Activated T-cell treated with anti-CD3 and anti-CD28 coated beads for 4 hours (primary cell): ENCODE data around the gene CASP8AP2.
"Not testable (repeated sequence)": the region's sequence is repeated elsewhere in the genome, so short reads cannot be mapped to it uniquely, and the experiment has no call there.

Experiments
- DNase-seq: peaks from one replicate; pipeline ENCODE4 v3.0.0-alpha.2; 2020

The CASP8AP2 gene

DNA sequence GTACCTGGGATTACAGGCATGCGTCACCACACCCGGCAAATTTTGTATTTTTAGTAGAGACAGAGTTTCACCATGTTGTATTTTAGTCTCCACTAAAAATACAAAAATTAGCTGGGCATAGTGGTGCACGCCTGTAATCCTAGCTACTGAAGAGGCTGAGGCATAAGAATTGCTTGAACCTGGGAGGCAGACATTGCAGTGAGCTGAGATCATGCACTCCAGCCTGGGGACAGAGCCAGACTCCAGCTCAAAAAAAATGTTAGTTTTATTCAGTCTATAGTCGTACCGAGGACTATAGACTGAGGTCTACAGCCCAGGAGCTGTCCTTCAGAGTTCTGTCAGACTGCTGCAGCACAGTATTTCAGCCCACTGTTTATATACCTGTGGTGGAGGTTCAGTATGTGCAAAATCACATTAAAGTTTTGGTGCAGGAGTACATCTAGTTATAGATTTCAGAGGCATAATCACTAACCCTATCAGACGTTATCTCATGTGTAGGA is 3.6 kb upstream of the CASP8AP2 start:
- no peak for DNase-seq

- DNase-seq: not testable (repeated sequence)
Observed at GRCh38 chr6:89828475-89828987, 1.1 kb upstream of the CASP8AP2 start.

DNA sequence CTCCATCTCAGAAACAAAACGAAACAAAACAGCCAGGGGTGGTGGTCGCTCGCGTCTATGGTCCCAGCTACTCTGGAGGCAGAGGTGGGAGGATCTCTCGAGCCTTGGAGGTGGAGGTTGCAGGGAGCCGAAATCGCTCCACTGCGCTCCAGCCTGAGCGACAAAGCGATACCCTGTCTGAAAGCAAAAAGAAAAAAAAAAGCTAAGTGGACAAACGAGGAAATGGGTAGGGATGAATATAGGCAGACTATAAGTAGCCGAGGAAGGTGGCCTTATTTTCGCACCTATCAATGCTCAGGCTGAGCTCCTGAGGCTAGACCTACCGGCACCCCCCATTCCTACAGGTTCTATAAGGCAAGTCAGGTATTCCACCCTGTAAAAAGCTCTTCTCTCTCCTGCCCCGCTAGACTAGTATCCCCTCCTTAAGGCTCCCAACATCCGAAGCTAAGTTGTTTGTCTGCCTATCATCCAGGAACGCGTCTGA is 650 bp upstream of the CASP8AP2 start:
- DNase-seq: no peak

DNA sequence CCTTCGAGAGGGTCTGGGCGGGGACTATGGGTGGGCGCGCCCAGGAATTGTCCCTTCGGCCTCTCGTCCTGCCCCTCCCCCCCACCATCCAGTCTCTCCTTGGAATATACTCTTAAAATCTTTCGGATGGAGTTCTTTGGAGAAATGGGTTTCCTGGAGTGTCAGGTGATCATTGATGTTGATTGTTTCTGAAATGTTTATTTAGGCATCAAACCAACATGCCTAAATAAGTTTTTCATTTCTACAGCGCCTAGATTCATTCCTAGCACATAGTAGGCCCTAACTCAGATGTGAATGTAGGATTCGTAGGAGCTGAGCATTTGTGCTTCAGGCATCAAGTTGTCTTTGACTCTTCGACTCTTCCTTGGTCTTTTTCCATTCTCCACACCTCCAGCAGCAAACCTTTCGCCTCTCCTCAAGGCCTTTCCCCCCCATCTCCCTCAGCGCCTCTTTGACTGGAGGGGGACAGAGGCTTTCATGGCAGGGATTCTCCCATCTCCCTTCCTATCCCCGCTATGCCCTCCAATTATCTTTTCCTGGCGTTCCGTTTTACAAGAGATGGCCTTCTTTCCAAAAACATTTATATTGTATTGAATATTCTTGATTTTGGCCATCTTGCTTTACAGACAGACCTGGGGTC is 610 bp downstream of the CASP8AP2 start:
- DNase-seq: no peak

- DNase-seq: no peak
Observed at GRCh38 chr6:89834884-89835792, 5.5 kb downstream of the CASP8AP2 start.

DNA sequence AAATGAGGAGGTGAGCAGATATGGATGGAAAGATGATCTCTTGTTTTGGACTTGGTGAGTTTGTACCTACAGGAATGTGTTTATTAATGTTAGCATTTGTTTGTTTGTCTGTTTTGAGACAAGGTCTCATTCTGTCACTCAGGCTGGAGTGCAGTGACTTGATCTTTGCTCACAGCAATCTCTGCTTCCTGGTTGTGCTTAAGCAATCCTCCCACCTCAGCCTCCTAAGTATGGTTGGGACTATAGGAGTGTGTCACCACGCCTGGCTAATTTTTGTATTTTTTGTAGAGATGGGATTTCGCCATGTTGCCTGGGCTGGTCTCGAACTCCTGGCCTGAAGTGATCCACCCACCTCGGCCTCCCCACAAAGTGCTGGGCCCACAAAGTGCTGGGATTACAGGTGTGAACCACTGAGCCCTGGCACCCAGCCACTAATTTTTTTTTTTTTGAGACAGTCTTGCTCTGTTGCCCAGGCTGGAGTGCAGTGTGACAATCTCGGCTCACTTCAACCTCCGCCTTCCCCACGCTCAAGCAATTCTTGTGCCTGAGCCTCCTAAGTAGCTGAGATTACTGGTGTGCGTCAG is 7.1 kb downstream of the CASP8AP2 start:
- no peak for DNase-seq

DNA sequence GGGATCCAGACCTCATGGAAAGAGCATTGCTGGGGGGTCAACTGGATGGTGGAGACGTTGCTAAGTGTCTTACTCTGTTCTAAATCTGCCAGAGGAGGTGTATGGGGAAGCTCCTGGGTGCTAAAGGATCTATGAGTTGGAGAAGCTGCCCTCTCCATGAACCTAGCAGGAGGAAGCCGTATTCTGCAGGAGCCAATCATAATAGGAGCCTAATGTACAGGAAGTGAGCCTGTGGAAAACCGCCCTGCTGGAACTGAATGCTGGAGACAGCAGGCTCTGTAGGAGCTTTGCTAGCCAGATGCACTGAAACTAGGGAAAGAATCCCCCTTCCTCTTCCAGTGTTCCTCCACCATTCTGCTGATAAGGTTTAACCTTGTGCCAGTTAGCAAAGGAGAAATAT is 10.9 kb downstream of the CASP8AP2 start:
- no peak for DNase-seq

GRCh38 chr6:89842228-89842627 is 12.5 kb downstream of the CASP8AP2 start:
- DNase-seq: no peak

DNA sequence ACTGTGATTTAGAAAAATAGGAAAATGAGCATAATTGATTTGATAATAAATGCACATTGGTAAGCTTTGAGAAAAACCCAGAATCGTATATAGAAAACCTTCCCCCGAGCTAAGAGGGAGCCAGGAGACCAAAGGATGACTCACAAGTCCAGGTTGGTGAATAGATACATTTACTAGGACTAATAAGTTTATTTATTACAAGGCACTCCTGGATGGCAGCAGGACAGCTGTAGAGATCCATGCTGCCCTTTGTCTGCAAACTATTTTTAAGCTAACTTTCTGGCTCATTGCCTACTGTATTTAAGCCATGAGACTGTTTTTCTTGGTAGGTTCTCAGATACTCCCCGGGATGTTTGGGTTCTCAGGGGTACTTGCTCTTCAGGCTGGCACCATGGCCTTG is 13.4 kb downstream of the CASP8AP2 start:
- DNase-seq: no peak

DNA sequence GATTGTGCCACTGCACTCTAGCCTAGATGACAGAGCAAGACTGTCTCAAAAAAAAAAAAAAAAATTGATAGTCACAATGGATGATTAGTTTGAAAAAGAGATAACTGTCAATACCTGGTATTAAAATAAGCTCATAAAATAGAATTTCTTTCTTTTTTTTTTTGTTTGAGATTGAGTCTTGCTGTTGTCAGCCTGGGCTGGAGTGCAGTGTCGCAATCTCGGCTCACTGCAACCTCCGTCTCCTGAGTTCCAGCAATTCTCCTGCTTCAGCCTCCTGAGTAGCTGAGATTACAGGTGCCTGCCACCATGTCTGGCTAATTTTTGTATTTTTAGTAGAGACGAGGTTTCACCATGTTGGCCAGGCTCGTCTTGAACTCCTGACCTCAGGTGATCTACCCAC is 17.8 kb downstream of the CASP8AP2 start:
- DNase-seq: not testable (repeated sequence)

- DNase-seq: no peak
Observed at GRCh38 chr6:89853068-89853467, 23.4 kb downstream of the CASP8AP2 start.

DNA sequence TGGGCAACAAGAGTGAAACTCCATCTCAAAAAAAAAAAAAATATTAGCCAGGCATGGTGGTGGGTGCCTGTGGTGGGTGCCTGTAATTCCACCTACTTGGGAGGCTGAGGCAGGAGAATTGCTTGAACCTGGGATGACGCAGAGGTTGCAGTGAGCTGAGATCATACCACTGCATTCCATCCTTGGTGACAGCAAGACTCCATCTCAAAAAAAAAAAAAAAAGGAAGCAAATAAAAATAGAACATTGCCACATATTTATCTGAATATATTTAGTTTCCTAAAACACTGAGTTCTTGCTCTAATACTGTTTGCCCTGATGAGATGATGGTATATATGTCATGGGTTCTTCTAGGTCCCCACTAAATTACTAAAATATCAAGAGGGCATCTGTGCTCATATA is 28.4 kb downstream of the CASP8AP2 start:
- DNase-seq: no peak

GRCh38 chr6:89859744-89860143 is 30.1 kb downstream of the CASP8AP2 start:
- no peak for DNase-seq

DNA sequence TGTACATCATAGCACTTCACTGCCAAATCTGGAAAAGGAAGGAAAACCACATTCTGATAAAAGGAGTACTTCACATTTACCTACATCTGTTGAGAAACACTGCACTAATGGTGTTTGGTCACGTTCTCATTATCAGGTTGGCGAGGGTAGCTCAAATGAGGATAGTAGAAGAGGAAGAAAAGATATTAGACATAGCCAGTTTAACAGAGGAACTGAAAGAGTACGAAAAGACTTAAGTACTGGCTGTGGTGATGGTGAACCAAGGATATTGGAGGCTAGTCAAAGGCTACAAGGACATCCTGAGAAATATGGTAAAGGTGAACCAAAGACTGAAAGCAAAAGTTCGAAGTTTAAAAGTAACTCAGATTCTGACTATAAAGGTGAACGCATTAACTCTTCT is 32.6 kb downstream of the CASP8AP2 start:
- no peak for DNase-seq

DNA sequence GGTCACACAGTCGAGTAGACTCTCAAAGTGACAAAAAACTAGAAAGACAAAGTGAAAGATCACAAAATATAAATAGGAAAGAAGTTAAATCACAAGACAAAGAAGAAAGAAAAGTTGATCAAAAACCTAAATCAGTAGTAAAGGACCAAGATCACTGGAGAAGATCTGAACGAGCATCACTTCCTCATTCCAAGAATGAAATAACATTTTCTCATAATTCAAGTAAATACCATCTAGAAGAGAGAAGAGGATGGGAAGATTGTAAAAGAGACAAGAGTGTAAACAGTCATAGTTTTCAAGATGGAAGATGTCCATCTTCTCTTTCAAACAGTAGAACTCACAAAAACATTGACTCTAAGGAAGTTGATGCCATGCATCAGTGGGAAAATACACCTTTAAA is 33.0 kb downstream of the CASP8AP2 start:
- no peak for DNase-seq

DNA sequence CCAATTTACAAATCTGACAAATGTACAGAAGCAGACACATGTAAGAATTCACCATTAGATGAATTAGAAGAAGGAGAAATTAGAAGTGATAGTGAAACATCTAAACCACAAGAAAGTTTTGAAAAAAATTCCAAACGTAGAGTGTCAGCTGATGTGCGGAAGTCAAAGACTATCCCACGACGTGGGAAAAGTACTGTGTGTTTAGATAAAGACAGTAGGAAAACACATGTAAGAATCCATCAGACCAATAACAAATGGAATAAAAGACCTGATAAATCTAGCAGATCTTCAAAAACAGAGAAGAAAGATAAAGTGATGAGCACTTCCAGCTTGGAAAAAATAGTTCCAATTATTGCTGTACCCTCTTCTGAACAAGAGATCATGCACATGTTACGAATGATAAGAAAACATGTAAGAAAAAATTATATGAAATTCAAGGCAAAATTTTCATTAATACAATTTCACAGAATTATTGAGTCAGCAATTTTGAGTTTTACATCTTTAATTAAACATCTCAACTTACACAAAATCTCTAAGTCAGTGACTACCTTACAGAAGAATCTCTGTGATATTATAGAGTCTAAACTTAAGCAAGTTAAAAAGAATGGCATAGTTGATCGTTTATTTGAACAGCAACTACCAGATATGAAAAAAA is 36.5 kb downstream of the CASP8AP2 start:
- DNase-seq: no peak

DNA sequence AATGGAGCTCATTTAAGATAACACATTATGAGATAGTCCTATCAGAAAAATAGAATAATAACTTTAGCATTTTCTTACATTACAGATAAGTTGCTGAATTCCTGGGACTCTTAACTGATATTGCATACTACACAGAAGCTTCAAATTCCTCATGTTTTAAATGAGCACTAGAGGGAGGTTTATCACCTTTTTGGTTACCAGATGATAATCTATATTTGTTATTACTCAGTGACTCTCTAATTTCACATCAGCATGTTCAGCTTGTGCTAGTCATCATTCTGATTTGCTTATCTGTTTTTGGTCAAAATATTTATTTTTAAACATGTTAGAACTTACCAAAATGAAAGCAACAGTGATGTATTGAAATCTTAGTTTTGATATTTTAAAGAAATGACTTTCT is 44.0 kb downstream of the CASP8AP2 start:
- no peak for DNase-seq

DNA sequence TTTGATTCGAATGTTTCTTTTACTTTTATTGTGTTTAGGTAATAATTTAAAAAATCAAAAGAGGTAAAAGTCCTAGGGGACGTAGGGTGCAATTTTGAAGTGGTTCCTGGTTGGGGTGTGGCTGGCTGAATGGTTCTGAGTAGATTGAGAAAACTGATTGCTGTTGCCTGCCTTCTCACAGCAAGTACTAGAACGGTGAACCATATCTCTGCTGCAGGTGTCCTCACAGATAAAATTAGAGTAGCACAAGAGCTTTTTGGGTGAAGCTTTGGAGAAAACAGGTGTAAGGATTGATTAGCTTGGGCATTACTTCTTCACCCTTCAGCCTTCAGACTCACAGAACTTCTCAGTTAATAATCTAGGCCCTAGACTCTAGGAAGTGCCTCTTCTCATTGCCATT is 44.8 kb downstream of the CASP8AP2 start:
- no peak for DNase-seq

GRCh38 chr6:89886378-89887120 is 56.9 kb downstream of the CASP8AP2 start:
- no peak for DNase-seq

- DNase-seq: no peak
Observed at GRCh38 chr6:89887452-89888137, 57.9 kb downstream of the CASP8AP2 start.

DNA sequence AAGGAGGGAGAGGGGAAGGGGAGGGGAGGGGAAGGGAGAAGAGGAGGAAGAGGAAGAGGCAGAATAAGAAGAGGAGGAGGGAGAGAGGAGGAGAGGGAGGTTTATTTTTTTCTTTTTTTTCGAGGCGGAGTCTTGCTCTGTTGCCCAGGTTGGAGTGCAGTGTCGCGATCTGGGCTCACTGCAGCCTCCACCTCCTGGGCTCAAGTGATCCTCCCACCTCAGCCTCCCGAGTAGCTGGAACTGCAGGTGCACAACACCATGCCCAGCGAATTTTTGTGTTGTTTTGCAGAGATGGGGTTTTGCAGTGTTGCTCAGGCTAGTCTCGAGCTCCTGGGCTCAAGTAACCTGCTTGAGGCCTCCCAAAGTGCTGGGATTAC is 58.4 kb downstream of the CASP8AP2 start:
- DNase-seq: no peak

DNA sequence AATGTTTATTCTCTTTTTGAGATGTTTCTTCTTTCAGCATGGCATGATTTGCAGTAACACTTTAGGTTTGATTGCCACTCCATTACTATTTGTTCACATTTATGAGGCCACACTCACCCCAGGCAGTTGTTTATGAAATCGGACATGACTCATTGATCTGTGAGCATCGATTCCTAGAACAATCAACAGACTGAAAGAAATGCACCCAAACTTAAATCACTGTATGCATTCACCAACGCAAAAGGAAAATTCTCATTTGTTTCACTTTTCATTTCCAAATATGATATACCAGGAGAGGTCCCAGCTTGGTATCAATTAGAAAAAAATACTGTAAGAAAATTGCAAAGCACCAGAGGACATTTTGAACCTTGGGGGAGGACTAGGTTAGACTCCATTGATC is 59.2 kb downstream of the CASP8AP2 start:
- no peak for DNase-seq
